Endothelial cell of umbilical vein (primary cell): ENCODE data around the gene SMIM36.

Source experiments
- CTCF ChIP-seq, 2 donors: IDR thresholded peaks; 1 replicate in 1 of 2; 2 replicates in 1 of 2; pipeline ENCODE4 v1.5.1; 2011; ENCODE audit warnings: low read length in 2 of 2, mild to moderate bottlenecking in 2 of 2, moderate library complexity in 2 of 2, control low read depth in 1 of 2, inconsistent platforms in 1 of 2, low read depth in 1 of 2; ENCODE audit not compliant: insufficient read depth in 1 of 2; ENCODE audit errors: extremely low read depth in 1 of 2
- JUN ChIP-seq: IDR thresholded peaks from 2 replicates; pipeline ENCODE4 v1.6.1; 2011; ENCODE audit warnings: borderline replicate concordance, low read depth; ENCODE audit not compliant: insufficient read length, insufficient read depth
- MAX ChIP-seq: IDR thresholded peaks from 2 replicates; pipeline ENCODE4 v1.6.1; 2011; ENCODE audit not compliant: insufficient read depth, insufficient read length
- MYC ChIP-seq: IDR thresholded peaks from one replicate; pipeline ENCODE4 v1.6.1; 2011; ENCODE audit warnings: mild to moderate bottlenecking, low read depth, low read length
- POLR2A ChIP-seq: IDR thresholded peaks from 2 replicates; pipeline ENCODE4 v1.6.1; 2012; ENCODE audit warnings: low read depth, mild to moderate bottlenecking, control low read depth, low read length
- POLR2AphosphoS5 ChIP-seq: IDR thresholded peaks from 2 replicates; pipeline ENCODE4 v1.6.1; 2012; ENCODE audit warnings: low read depth, mild to moderate bottlenecking, control low read depth, low read length, moderate library complexity; ENCODE audit not compliant: insufficient read depth

- TF ChIP-seq POLR2AphosphoS5 (no peak), CTCF (IDR thresholded peaks at IDR 0.05; ENCODE audit: extremely low read depth in 1 of 2, insufficient read depth in 1 of 2, low read depth in 1 of 2, low read length in 2 of 2) (no peak), MYC (no peak), MAX (no peak), POLR2A (no peak), JUN (no peak)
Measured at GRCh38 chr17:55524440-55525220, 13.4 kb upstream of the SMIM36 start.
